ENCODE measurements around the gene SNX15. TPM values are rescaled to one million over a fixed set of nuclear protein-coding genes. Genes with fewer than 3 reads are reported as not detected.

SNX15 gene
- total RNA-seq, 8 experiments from 2014 or later = 8.5 to 27.1 (median 13.9) TPM

- no peak overlapping the region for H3K4me3 ChIP-seq
- in situ Hi-C loops (cut with MboI; ENCODE audit: low pct_unique_long_range_greater_than_20kb in 2 of 9, low sequenced_read_pairs in 9 of 9, unreplicated experiment in 9 of 9) = no loop called here
- peak in 6 of 8 experiments; percentile 12 to 54 (median 23) for ATAC-seq (replicated peaks in 6 of 8)
These were observed 20.6 kb downstream of the SNX15 start for GRCh38 chr11:65047581-65048422.

GRCh38 chr11:65051398-65051858, 24.2 kb downstream of the SNX15 start:
- peak in 2 of 8 experiments; percentile 12 to 34 for ATAC-seq (replicated peaks in 6 of 8)
- no peak overlapping the region for H3K27ac ChIP-seq
- H3K4me1 ChIP-seq (replicated peaks in 1 of 2) = no peaks in the 10 kb centered on the region
- WGBS, 10 experiments = 45 to 100% (median 82%) methylated on average over 1 to 8 of the region's 9 CpGs; no CpG with 5 or more reads in 1 of the 10 experiments
- no peak overlapping the region for H3K4me3 ChIP-seq
- in situ Hi-C loops (cut with MboI; ENCODE audit: low pct_unique_long_range_greater_than_20kb in 2 of 9, low sequenced_read_pairs in 9 of 9, unreplicated experiment in 9 of 9) = no loop called here

More at GRCh38 chr11:65047581-65048422, 20.6 kb downstream of the SNX15 start:
- Histone ChIP-seq H3K27ac (no peak overlapping the region), H3K4me1 (replicated peaks in 1 of 2) (no peaks in the 10 kb centered on the region)
- 60 to 90% (median 77%) methylated on average over 2 to 9 of the region's 56 CpGs; no CpG with 5 or more reads in 7 of the 10 experiments for WGBS, 10 experiments

GRCh38 chr11:65053827-65054508, 26.7 kb downstream of the SNX15 start:
- ATAC-seq (replicated peaks in 6 of 8) = no peak
- Histone ChIP-seq H3K4me1 (replicated peaks in 1 of 2) (no peaks in the 10 kb centered on the region), H3K4me3 (no peak overlapping the region), H3K27ac (no peak overlapping the region)
- in situ Hi-C loops (cut with MboI; ENCODE audit: low pct_unique_long_range_greater_than_20kb in 2 of 9, low sequenced_read_pairs in 9 of 9, unreplicated experiment in 9 of 9) = no loop called here
- WGBS, 10 experiments = 0 to 83% (median 40%) methylated on average over 1 to 3 of the region's 8 CpGs; no CpG with 5 or more reads in 3 of the 10 experiments

GRCh38 chr11:65055538-65055937, 28.3 kb downstream of the SNX15 start:
- WGBS, 10 experiments = 45 to 83% (median 60%) methylated on average over 1 of the region's 1 CpG; no CpG with 5 or more reads in 3 of the 10 experiments
- H3K4me3 ChIP-seq = no peak overlapping the region
- H3K4me1 ChIP-seq (replicated peaks in 1 of 2) = no peaks in the 10 kb centered on the region
- in situ Hi-C loops (cut with MboI; ENCODE audit: low pct_unique_long_range_greater_than_20kb in 2 of 9, low sequenced_read_pairs in 9 of 9, unreplicated experiment in 9 of 9) = no loop called here
- H3K27ac ChIP-seq = no peak overlapping the region
- no peak for ATAC-seq (replicated peaks in 6 of 8)

- no peak for ATAC-seq (replicated peaks in 6 of 8)
- Histone ChIP-seq H3K4me1 (replicated peaks in 1 of 2) (no peaks in the 10 kb centered on the region), H3K27ac (no peak overlapping the region), H3K4me3 (no peak overlapping the region)
- in situ Hi-C loops (cut with MboI; ENCODE audit: low pct_unique_long_range_greater_than_20kb in 2 of 9, low sequenced_read_pairs in 9 of 9, unreplicated experiment in 9 of 9) = no loop called here
- WGBS, 10 experiments = 91 to 100% methylated on average over 1 to 4 of the region's 6 CpGs; no CpG with 5 or more reads in 8 of the 10 experiments
These were observed 29.8 kb downstream of the SNX15 start for GRCh38 chr11:65056999-65057398.

GRCh38 chr11:65057526-65057925, 30.3 kb downstream of the SNX15 start:
- no peak for ATAC-seq (replicated peaks in 6 of 8)
- Histone ChIP-seq H3K27ac (no peak overlapping the region), H3K4me3 (no peak overlapping the region), H3K4me1 (replicated peaks in 1 of 2) (no peaks in the 10 kb centered on the region)
- in situ Hi-C loops (cut with MboI; ENCODE audit: low pct_unique_long_range_greater_than_20kb in 2 of 9, low sequenced_read_pairs in 9 of 9, unreplicated experiment in 9 of 9) = no loop called here
- 67% methylated on average over 3 of the region's 7 CpGs; no CpG with 5 or more reads in 9 of the 10 experiments for WGBS, 10 experiments

- peak in 1 of 8 experiments; percentile 19 for ATAC-seq (replicated peaks in 6 of 8)
- no CpG with 5 or more reads among the region's 13 CpGs for WGBS, 10 experiments
- Histone ChIP-seq H3K4me1 (replicated peaks in 1 of 2) (no peaks in the 10 kb centered on the region), H3K27ac (no peak overlapping the region), H3K4me3 (no peak overlapping the region)
- in situ Hi-C loops (cut with MboI; ENCODE audit: low pct_unique_long_range_greater_than_20kb in 2 of 9, low sequenced_read_pairs in 9 of 9, unreplicated experiment in 9 of 9) = no loop called here
These were observed 30.8 kb downstream of the SNX15 start for GRCh38 chr11:65058012-65058411.

GRCh38 chr11:65058419-65059054, 31.3 kb downstream of the SNX15 start, which contains the start of gene NAALADL1:
TSS of gene NAALADL1 (minus strand) at chr11:65058553. CDS start at chr11:65058521, 32 bp downstream.
- peak in 1 of 8 experiments; percentile 7 for ATAC-seq (replicated peaks in 6 of 8)
- H3K4me1 ChIP-seq (replicated peaks in 1 of 2) = no peaks in the 10 kb centered on the region
- WGBS, 10 experiments = 70 to 93% (median 80%) methylated on average over 2 to 4 of the region's 8 CpGs; no CpG with 5 or more reads in 7 of the 10 experiments
- in situ Hi-C loops (cut with MboI; ENCODE audit: low pct_unique_long_range_greater_than_20kb in 2 of 9, low sequenced_read_pairs in 9 of 9, unreplicated experiment in 9 of 9) = no loop called here
- no peak within 1 kb of the TSS for H3K4me3 ChIP-seq
- H3K27ac ChIP-seq = no peak within 1 kb of the TSS

GRCh38 chr11:65059523-65059922, 32.3 kb downstream of the SNX15 start:
- H3K27ac ChIP-seq = no peak overlapping the region
- no peak for ATAC-seq (replicated peaks in 6 of 8)
- no peaks in the 10 kb centered on the region for H3K4me1 ChIP-seq (replicated peaks in 1 of 2)
- no peak overlapping the region for H3K4me3 ChIP-seq
- 8 to 83% (median 33%) methylated on average over 1 to 3 of the region's 3 CpGs; no CpG with 5 or more reads in 3 of the 10 experiments for WGBS, 10 experiments
- in situ Hi-C loops (cut with MboI; ENCODE audit: low pct_unique_long_range_greater_than_20kb in 2 of 9, low sequenced_read_pairs in 9 of 9, unreplicated experiment in 9 of 9) = no loop called here

- H3K4me3 ChIP-seq = no peak overlapping the region
- ATAC-seq (replicated peaks in 6 of 8) = peak in 3 of 8 experiments; percentile 12 to 58 (median 36)
- WGBS, 10 experiments = 0 to 85% (median 78%) methylated on average over 1 to 7 of the region's 10 CpGs; no CpG with 5 or more reads in 4 of the 10 experiments
- no peaks in the 10 kb centered on the region for H3K4me1 ChIP-seq (replicated peaks in 1 of 2)
- in situ Hi-C loops (cut with MboI; ENCODE audit: low pct_unique_long_range_greater_than_20kb in 2 of 9, low sequenced_read_pairs in 9 of 9, unreplicated experiment in 9 of 9) = no loop called here
- no peak overlapping the region for H3K27ac ChIP-seq
These were observed 33.0 kb downstream of the SNX15 start for GRCh38 chr11:65059959-65060824.

GRCh38 chr11:65060913-65061408, 33.7 kb downstream of the SNX15 start:
- no peak overlapping the region for H3K27ac ChIP-seq
- WGBS, 10 experiments = 33 to 71% (median 52%) methylated on average over 3 to 7 of the region's 9 CpGs; no CpG with 5 or more reads in 6 of the 10 experiments
- ATAC-seq (replicated peaks in 6 of 8) = peak in 4 of 8 experiments; percentile 11 to 80 (median 64)
- H3K4me1 ChIP-seq (replicated peaks in 1 of 2) = no peaks in the 10 kb centered on the region
- in situ Hi-C loops (cut with MboI; ENCODE audit: low pct_unique_long_range_greater_than_20kb in 2 of 9, low sequenced_read_pairs in 9 of 9, unreplicated experiment in 9 of 9) = no loop called here
- no peak overlapping the region for H3K4me3 ChIP-seq

- in situ Hi-C loops (cut with MboI; ENCODE audit: low pct_unique_long_range_greater_than_20kb in 2 of 9, low sequenced_read_pairs in 9 of 9, unreplicated experiment in 9 of 9) = no loop called here
- whole genome bisulfite sequencing, 10 experiments = 60 to 100% (median 61%) methylated on average over 1 to 2 of the region's 3 CpGs; no CpG with 5 or more reads in 6 of the 10 experiments
- no peak for ATAC-seq (replicated peaks in 6 of 8)
- Histone ChIP-seq H3K4me3 (no peak overlapping the region), H3K4me1 (replicated peaks in 1 of 2) (peaks cover 5 to 7% of the 10 kb centered on the region in 2 donors), H3K27ac (no peak overlapping the region)
These were observed 36.3 kb downstream of the SNX15 start for GRCh38 chr11:65063532-65063931.
